ENCODE data around the gene APPL2. TPM values are rescaled to one million over a fixed set of nuclear protein-coding genes. Genes with fewer than 3 reads are reported as not detected.

The APPL2 gene
- total RNA-seq, 6 experiments from 2014 or later: 10.2 to 23.2 (median 16.5) TPM

- WGBS (ENCODE audit: insufficient coverage, low coverage, low lambda C conversion rate, missing lambda C conversion rate): 90% methylated on average over 2 of the region's 10 CpGs
- intact Hi-C loops (cut with DNase I): no loop called here
- no peaks in the 10 kb centered on the region for H3K27me3 ChIP-seq
- peaks cover 0 to 12% (median 5%) of the 10 kb centered on the region in 4 donors for H3K4me1 ChIP-seq
- no peak overlapping the region for H3K4me3 ChIP-seq
- no peaks in the 10 kb centered on the region for H3K9me3 ChIP-seq
- DNase-seq (no peak), ATAC-seq (no peak)
- H3K27ac ChIP-seq: no peak overlapping the region
- TF ChIP-seq CTCF (IDR thresholded peaks at IDR 0.05) (no peak), POLR2A (IDR thresholded peaks at IDR 0.05) (no peak)
- peaks cover 0 to 62% (median 17%) of the 10 kb centered on the region in 4 donors for H3K36me3 ChIP-seq
Observed at GRCh38 chr12:105205322-105206048, 30.5 kb downstream of the APPL2 start.

- WGBS (ENCODE audit: insufficient coverage, low coverage, low lambda C conversion rate, missing lambda C conversion rate): no CpG with 5 or more reads among the region's 6 CpGs
- TF ChIP-seq POLR2A (IDR thresholded peaks at IDR 0.05): no peak
- TF ChIP-seq CTCF (IDR thresholded peaks at IDR 0.05): no peak
- Histone ChIP-seq H3K36me3 (peaks cover 0 to 62% (median 17%) of the 10 kb centered on the region in 4 donors), H3K9me3 (no peaks in the 10 kb centered on the region), H3K4me1 (peaks cover 0 to 12% (median 5%) of the 10 kb centered on the region in 4 donors), H3K27me3 (no peaks in the 10 kb centered on the region), H3K4me3 (no peak overlapping the region), H3K27ac (no peak overlapping the region)
- ATAC-seq (no peak), DNase-seq (no peak)
- intact Hi-C loops (cut with DNase I): no loop called here
Observed at GRCh38 chr12:105204916-105205315, 31.1 kb downstream of the APPL2 start.

- peaks cover 0 to 12% (median 5%) of the 10 kb centered on the region in 4 donors for H3K4me1 ChIP-seq
- intact Hi-C loops (cut with DNase I): no loop called here
- WGBS (ENCODE audit: insufficient coverage, low coverage, low lambda C conversion rate, missing lambda C conversion rate): 87% methylated on average over 7 of the region's 8 CpGs
- H3K36me3 ChIP-seq: peaks cover 0 to 62% (median 17%) of the 10 kb centered on the region in 4 donors
- TF ChIP-seq POLR2A (IDR thresholded peaks at IDR 0.05) (no peak), CTCF (IDR thresholded peaks at IDR 0.05) (no peak)
- ATAC-seq (no peak), DNase-seq (no peak)
- no peak overlapping the region for H3K27ac ChIP-seq
- no peaks in the 10 kb centered on the region for H3K9me3 ChIP-seq
- H3K27me3 ChIP-seq: no peaks in the 10 kb centered on the region
- no peak overlapping the region for H3K4me3 ChIP-seq
Observed at GRCh38 chr12:105204127-105204526, 31.8 kb downstream of the APPL2 start.

GRCh38 chr12:105202202-105202601 lies 33.8 kb downstream of the APPL2 start:
- Histone ChIP-seq H3K36me3 (peaks cover 0 to 49% (median 12%) of the 10 kb centered on the region in 4 donors), H3K4me3 (no peak overlapping the region), H3K9me3 (no peaks in the 10 kb centered on the region), H3K4me1 (peaks cover 0 to 12% (median 5%) of the 10 kb centered on the region in 4 donors), H3K27me3 (no peaks in the 10 kb centered on the region), H3K27ac (peak overlapping the region in 1 of 3 donors; percentile 65)
- WGBS (ENCODE audit: insufficient coverage, low coverage, low lambda C conversion rate, missing lambda C conversion rate): 86% methylated on average over 2 of the region's 6 CpGs
- DNase-seq (no peak), ATAC-seq (no peak)
- TF ChIP-seq POLR2A (IDR thresholded peaks at IDR 0.05): no peak
- intact Hi-C loops (cut with DNase I): no loop called here

- H3K27me3 ChIP-seq: no peaks in the 10 kb centered on the region
- no peaks in the 10 kb centered on the region for H3K9me3 ChIP-seq
- H3K4me1 ChIP-seq: peaks cover 0 to 12% (median 5%) of the 10 kb centered on the region in 4 donors
- WGBS (ENCODE audit: insufficient coverage, low coverage, low lambda C conversion rate, missing lambda C conversion rate): 51% methylated on average over 7 of the region's 7 CpGs
- H3K36me3 ChIP-seq: peaks cover 0 to 46% (median 7%) of the 10 kb centered on the region in 4 donors
- intact Hi-C loops (cut with DNase I): no loop called here
- no peak for TF ChIP-seq CTCF (IDR thresholded peaks at IDR 0.05)
- TF ChIP-seq POLR2A (IDR thresholded peaks at IDR 0.05): no peak
- DNase-seq (peak in 2 of 3 donors; percentile 68 to 71), ATAC-seq (peak; percentile 70 to 88 (median 76))
- H3K27ac ChIP-seq: peak overlapping the region in 1 of 3 donors; percentile 65
- H3K4me3 ChIP-seq: no peak overlapping the region
Observed at GRCh38 chr12:105201299-105201698, 34.7 kb downstream of the APPL2 start.

All from right lobe of liver (tissue), 6 donors.